ENCODE data around the gene TMEM259.

TMEM259 gene

DNA sequence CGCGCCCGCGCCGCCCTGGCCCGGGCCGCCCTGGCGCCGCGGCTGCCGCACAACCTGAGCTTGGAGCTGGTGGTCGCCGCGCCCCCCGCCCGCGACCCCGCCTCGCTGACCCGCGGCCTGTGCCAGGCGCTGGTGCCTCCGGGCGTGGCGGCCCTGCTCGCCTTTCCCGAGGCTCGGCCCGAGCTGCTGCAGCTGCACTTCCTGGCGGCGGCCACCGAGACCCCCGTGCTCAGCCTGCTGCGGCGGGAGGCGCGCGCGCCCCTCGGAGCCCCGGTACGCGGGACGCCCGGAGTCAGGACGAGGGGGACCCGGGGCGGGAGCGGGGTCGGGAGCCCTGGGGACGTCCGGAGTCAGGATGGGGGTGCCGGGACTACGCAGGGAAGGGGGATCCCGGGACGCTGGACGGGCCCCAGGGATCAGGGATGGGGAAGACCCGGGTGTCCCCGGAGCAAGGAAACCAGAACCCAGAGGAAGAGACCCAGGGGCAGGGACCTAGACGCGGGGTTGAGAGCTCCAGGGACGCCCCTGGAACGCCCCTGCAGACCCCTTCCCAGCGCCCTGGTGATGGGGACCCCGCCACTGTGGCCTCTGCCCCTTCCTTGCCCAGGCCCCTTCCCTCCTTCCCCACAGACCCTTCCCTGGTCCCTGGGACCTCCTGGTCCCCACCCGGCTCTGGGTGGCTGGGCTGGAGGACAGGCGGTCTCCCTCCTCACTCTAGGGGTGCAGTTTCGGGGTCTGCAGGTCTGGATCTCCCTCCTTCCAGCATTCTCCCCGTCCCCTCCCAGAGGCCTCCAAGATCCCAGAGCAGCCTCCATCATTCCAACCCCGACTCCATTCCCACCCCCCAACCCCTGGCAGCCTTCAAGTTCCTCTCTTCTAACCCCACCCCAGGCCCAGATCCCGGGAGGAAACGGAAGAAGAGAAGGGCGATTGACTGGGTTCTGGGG, 20.1 kb downstream of the TMEM259 start:
- no peak for DNase-seq

DNA sequence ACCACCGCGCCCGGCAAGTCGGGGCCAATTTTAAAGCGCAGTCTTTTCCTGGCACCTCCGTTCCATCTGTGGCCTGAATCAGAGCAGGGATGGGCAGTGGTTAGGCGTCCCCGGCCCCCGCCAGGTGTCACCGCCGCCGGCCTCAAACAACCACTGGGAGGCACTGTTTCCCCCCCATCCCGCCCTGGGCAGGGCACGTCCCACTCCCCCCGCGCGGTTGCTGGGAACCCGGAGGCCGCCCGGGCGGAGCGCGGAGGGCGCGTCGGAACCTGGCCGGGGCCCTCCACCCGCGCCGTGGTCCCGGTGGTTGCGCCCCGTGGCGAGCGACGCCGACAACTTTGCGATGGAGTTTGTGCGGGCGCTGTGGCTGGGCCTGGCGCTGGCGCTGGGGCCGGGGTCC, 20.8 kb downstream of the TMEM259 start, which contains the start of gene GRIN3B:
Gene GRIN3B (plus strand): TSS at position 325 of the 400 bp plus-strand sequence. CDS start 19 bp downstream, at position 344.
- DNase-seq = peak; percentile 70

DNA sequence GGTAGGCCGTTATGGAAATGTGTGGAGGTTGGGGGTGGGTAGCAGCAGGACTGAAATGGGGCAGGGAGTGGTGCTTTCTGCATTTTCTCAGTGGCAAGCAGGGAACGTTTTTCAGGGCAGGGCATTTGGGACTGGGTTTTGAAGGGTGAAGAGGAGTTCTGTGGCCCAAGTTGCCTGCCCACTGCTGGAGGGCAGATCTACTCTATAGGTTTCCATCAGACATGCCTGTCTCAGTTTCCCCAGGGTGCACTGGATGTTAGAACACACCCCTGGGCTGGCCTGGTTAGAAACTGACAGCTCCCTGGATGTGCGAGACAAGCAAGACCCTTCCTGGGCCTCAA, 21.6 kb downstream of the TMEM259 start:
- no peak for DNase-seq

DNA sequence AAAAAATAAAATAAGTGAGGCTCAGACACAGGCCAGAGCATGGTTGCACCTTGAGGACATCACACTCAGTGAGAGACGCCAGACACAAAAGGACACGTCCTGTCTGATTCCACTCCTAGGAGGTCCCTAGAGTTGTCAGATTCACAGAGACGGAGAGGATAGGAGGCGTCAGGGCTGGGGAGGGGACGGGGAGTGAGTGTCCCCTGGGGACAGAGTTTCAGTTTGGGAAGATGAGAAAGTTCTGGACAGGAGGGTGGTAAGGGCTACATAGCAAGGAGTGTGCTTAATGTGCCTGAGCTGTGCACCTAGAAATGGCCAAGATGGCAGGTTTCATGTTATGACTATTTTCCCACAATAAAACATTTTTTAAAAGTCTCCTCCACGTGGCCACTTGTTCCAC, 22.9 kb downstream of the TMEM259 start:
- DNase-seq = no peak

DNA sequence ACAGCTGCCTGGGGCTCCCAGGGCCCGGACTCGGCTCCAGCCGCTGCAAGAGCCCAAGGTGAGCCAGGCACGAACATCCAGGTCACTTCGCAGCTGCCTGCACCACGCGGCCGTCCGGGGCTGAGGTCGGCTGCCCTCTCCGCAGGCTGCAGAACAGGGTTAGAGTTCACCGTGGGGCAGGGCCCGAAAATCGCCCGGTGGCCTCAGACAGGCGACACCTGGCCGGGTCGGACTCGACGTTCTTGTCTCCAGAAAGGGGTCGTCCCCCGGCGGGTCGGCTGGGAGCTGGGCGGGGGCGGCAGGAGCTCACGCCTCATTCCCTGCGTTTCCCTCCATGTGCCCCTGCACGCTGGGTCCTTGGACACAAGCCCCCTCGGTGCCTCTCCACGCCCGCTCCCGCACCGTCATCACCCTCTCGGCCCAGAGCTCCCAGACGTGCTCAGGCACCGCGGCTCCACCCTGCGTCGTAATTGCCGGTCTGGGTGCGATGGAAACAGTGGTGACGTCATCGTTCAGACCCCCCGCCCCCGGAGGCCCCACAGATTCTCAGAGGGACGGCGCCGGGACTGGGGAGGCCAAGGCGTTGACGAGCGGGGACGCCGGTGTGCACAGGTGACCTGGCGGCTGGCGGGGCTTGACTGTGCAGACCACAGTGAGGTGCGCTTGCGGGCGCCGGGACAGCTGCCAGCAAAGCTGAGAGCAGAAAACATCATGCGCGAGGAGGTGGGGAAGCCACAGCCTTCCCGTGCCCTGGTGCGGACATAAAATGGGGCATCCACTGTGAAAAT, 24.7 kb downstream of the TMEM259 start:
- DNase-seq = peak; percentile 59

DNA sequence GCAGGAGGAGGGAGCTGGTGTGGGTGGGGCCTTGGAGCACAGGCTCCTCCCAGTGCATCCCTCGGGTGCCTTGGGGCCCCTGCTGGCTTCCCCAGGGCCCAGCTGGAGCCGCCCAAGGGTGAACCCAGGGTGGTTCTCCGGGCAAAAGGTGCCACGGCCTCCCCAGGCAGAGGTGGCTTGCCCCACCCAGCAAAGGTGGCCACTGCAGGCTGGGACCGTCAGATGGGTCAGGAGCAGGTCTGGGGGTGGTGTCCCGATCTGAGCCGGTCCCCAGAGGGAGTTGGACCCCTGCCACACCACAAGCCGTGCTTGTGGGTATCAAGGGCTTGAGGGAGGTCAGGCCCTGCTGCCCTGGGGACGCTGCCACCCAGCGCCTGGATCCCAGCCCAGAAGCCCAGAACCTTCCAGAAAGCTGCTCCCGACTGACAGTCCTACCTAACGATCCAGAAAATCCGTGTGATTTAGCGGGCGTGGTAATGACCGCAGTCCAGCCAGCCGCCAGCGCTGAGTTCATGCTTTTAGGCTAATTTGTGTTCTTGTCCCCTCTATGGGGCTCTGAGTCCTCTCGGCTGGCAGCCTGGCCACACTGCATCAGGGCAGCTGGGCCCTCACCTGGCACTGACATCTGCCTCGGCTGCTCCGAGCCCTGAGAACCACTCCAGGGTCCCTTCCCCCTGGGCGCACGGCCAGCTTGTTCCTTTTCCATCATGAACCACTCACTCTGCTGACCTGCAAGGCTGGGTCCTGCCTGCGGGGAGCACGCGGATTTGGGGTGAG, 25.7 kb downstream of the TMEM259 start:
- DNase-seq = no peak

DNA sequence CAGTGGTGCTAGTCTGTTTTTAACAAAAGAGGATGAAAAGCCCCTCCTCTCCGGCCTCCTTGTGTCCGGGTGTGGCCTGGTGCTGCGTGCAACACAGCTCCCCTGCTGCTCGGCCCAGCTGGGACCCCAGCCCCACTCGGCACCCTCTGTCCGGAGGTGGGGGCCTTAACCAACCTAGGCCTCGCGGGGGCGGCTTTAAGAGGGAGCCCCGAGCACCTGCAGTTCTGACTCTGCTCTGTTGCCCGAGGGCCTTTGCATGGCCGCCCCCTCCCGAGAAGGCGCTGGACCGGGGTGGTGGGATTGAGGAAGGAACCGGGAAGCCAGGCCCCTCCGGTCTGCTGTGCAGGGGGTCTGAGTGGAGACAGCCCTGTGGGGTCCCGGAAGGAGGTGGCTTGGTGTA, 26.4 kb downstream of the TMEM259 start:
- DNase-seq = no peak

DNA sequence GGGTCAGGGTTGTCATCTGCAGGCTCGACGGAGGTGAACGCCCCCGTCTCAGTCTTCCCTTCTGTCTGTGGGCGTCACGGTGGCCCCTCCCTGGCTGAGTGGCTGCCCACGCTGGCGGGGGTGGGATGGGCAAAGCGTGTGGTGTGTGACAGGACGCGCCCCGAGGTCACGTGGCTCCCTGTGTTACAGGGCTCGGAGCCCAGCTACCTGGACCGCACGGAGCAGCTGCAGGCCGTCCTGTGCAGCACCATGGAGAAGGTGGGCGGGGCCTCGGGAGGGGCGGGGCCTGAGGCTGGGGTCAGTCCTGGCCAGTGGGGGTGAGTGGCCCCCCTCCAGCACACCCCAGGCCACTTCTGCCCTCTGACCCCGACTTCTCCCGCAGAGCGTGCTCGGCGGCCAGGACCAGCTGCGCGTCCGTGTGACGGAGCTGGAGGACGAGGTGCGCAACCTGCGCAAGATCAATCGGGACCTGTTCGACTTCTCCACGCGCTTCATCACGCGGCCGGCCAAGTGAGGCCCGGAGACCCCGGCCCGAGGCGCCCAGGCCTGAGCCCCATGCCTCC, 27.0 kb downstream of the TMEM259 start:
- DNase-seq = no peak

DNA sequence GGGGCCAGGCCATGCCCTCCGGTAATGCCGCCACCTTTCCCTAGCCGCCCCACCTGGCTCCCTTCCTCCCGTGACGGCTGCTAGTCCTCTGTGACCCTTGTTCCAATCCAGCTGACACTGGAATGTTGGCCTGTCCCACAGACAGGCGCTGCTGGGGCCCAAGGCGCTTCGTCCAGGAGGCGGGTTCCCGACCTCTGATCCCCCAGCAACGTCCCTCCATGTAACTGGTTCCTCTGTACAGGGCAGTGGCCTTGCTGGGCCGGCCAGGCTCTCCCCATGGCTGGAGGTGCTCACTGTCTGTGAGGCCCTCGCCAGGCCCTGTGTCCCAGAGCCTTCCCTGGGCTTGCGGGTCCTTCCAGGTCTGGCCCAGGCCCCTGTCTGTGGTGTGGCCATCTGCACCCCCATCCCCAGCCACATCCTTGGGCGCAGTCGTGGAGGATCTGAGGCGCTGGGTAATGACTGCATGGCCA, 27.5 kb downstream of the TMEM259 start:
- DNase-seq = no peak

DNA sequence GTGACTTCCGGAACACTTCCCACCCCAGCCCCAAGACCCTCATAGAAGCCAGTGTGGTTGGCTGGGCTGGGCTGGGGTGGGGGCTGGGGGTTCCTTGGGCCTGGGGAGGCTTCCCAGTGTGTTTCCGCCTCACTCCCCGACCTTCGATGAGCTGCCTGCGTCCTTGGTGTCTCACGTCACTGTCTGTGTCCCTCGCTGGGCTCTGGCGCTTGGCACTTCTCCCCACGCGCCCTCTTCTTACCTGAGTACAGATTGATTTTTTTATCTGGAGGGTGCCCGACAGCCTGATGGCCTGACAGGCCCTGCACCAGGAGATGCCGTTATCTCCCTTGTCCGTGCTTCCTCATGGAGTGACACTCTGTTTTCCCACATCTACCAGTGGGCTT, 28.3 kb downstream of the TMEM259 start:
- no peak for DNase-seq

DNA sequence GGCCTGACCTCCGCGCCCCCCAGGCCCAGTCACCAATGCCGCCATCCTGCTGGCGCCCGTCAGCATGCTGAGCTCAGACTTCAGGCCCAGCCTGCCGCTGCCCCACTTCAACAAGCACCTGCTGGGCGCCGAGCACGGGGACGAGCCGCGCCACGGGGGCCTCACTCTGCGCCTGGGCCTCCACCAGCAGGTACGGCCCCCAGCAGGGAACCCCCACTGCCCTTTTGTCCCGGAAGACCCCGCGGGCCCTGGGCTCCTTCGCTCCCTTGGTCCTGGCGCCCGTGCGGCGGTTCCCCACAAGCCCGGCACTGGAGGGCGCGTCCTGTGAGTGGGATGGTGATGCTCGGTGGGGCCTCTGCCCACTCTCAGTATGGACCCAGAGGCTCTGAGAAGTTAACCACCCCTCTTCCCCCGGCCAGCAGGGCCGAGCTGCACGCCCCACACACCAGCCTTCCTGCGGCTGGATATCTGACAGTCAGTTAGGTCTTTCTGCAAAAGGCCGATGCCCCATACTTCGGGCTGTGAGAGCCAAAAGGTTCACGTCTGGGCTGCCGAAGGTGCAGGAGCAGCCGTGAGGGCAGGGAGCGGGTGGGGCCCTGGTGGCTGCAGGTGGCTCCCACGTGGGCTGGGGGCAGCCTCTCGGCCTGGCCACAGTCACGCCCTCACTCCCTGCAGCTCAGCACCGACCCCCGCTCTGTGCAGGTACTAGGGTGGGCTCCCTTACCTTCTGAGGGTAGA, 28.8 kb downstream of the TMEM259 start:
- no peak for DNase-seq

DNA sequence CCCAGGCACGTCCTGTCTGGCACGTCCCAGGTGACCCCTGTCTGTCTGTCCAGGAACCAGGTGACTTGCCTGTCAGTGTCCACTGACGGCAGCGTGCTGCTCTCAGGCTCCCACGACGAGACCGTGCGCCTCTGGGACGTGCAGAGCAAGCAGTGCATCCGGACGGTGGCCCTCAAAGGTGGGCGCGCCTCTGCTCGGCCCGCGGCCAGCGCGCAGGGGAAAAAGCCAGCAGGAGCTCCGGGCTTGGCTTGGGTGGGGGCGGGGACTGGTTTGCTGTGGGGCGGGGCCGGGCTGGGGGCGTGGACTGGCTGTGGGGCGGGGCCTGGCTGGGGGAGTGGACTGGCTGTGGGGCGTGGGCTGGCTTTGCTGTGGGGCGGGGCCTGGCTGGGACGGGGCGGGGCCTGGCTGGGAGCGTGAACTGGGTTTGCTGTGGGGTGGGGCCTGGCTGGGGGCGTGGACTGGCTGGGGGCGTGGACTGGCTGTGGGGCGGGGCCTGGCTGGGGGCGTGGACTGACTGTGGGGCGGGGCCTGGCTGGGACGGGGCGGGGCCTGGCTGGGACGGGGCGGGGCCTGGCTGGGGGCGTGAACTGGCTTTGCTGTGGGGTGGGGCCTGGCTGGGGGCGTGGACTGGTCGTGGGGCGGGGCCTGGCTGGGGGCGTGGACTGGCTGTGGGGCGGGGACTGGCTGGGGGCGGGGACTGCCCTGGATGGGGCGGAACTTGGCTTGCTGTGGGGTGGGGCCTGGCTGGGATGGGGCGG, 29.6 kb downstream of the TMEM259 start:
- DNase-seq = peak; percentile 79

DNA sequence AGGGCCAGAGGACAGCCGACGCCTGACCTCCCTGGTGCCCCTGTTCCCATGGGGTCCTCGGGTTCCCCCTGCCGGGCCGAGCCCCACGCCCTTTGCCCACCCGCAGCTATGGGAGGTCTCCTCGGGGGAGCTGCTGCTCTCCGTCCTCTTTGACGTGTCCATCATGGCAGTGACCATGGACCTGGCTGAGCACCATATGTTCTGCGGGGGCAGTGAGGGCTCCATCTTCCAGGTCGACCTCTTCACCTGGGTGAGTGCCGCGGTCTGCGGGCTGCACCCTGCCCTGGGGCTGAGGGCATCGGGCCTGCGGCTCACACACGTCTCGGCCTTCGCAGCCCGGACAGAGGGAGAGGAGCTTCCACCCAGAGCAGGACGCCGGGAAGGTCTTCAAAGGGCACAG, 30.2 kb downstream of the TMEM259 start:
- no peak for DNase-seq

DNA sequence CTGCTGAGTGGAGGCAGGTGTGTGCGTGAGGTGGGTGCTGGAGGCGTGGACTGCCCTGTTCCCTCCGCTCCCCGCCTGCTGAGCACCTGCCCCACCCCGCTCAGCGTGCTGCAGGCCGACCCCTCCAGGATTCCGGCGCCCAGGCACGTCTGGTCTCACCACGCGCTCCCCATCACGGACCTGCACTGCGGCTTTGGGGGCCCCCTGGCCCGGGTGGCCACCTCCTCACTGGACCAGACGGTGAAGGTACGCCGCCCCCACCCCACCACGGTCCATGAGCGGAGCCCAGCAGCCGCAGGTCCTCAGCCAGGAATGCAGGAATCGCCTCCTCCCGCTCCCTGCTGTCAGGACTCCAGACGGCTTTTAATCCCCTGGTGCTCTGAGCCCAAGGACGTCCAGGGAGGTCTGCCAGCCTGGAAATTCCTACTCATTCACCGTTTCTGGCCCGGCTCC, 30.8 kb downstream of the TMEM259 start:
- DNase-seq = no peak

DNA sequence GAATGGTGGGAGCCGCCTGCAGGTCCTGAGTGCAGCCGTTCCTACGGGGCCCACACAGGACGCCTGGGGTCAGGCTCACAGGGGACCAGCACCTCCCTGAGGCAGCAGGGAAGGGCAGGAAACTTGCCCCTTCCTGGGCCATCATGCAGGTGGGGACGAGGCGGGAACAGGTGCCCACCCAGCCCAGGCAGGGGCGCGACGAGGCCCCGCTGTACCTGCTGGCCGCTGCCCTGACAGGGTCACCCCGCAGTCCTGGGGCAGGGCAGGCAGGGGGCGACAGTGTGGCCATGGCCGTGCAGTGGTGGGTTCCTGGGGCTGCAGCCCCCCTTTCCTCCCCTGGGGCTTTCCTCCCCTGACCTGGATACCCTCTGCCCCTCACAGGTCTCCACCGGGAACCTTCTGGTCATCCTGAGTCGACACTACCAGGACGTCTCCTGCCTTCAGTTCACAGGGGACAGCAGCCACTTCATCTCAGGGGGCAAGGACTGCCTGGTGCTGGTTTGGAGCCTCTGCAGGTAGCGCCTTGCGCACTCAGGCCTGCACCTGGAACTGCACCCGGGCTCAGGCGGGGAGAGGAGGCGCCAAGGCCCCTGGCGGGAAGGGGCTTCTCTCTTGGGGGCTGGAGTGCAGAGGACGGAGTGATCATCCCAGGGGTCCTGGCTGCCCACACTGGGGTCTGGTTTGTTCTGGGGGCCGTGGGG, 31.4 kb downstream of the TMEM259 start:
- DNase-seq = no peak

DNA sequence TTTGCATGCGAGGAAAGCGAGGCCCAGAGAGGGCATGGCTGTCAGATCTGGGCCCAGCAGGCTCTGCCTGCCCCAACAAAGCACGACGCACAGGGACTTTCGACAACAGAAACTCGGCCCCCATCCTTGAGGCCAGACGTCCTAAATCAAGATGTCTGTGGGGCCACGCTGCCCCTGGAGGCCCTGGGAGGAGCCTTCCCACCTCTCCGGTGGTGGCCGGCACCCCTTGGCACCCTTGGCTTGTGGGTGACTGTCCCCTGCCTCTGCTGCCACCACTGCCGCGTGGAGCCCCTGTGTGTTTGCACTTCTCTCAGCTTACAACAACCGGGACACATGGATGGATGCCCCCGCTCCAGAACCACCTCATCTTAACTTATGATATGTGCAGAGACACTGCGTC, 32.4 kb downstream of the TMEM259 start:
- no peak for DNase-seq

DNA sequence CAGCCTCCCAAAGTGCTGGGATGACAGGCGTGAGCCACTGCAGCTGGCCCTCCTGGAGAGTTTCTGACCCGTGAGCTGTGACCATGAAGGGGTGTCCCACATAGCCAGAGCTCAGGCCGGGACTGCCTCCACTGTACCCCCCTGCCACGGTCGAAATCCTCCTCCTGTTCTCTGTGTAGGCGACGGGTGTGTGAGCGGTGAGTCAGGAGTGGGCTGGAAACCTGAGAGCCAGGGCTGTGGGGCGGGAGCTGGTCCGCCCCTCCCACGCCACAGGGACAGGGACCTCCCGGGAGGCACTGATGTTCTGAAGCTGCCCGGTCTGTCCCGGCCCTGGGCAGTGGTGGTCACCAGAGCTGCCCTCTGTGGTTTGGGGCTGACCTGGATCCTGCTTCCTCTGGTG, 32.8 kb downstream of the TMEM259 start:
- no peak for DNase-seq

DNA sequence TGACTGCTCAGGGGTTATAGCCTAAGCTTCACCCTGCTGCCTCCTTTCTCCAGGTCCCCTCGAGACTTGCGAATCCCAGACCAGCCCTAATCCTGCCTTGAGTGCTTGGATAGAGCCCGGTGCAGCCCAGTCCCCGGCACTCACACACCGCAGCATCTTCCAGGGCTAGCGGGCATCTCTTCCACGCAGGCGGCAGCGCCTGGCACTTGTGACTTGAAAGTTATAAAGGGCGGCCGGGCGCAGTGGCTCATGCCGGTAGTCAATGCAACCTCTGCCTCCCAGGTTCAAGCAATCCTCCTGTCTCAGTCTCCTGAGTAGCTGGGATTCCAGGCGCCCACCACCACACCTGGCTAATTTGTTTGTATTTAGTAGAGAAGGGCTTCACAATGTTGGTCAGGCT, 34.8 kb downstream of the TMEM259 start:
- DNase-seq = no peak

DNA sequence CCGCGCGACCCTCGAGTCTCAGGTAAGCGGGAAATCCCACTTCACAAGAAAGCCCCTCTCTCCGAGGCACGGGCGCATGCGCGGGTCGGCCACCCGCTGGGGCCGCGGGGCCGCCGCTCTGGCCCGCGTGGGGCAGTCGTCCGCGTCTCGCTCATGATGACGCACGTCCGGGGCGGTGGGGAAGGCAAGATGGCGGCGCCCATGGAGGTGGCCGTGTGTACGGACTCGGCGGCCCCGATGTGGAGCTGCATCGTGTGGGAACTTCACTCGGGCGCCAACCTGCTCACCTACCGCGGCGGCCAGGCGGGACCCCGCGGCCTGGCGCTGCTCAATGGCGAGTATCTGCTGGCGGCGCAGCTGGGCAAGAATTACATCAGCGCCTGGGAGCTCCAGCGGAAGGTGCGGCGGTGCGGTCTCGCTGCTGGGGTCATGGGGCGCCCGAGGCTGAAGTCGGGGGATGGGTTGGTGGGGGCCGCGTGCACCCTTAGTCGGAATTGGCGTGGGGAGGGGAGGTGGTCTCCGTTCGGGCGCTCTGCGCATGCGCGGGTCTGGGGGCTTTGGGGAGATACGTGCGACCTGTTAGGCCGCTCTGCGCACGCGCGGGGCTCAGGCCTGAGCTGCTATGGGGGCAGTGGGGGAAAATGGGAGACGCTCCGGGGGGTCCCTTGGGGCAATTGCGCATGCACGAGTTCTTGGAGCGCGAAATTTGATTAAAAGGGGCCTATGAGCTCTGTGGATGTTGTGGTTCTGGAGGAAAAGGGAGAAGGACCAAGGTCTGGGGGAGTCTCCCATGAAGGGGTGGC, 36.6 kb downstream of the TMEM259 start, which contains the start of gene WDR18:
Gene WDR18 (plus strand): TSS at position 181 of the 803 bp plus-strand sequence. CDS start 9 bp downstream, at position 190.
- DNase-seq = peak; percentile 96
